Right atrium auricular region (tissue), 2 donors: ENCODE results near the gene PPP1R3D. TPM values are rescaled to one million over a fixed set of nuclear protein-coding genes. Genes with fewer than 3 reads are reported as not detected.

Experiments used
- DNase-seq: peaks from one replicate; pipeline ENCODE4 v3.0.0-alpha.2; 2019; ENCODE audit warnings: low spot score
- H3K27ac ChIP-seq, 2 donors: fragments of 200-600 bp; sonication (generic); 1 replicate in 1 of 2; 2 replicates in 1 of 2; pipeline ENCODE4 v1.5.1; 2016 to 2019
- H3K27me3 ChIP-seq, 2 donors: fragments of 200-600 bp; sonication (generic); one replicate each; pipeline versions ENCODE4 v1.5.1 to v1.6.0; 2017 to 2019
- H3K36me3 ChIP-seq: fragments of 200-600 bp; sonication (generic); one replicate; pipeline ENCODE4 v1.5.1; 2016
- H3K4me1 ChIP-seq, 2 donors: fragments of 200-600 bp; sonication (generic); one replicate each; pipeline versions ENCODE4 v1.5.1 to v1.6.0; 2017 to 2019
- H3K4me3 ChIP-seq, 2 donors: fragments of 200-600 bp; sonication (generic); 1 replicate in 1 of 2; 2 replicates in 1 of 2; pipeline ENCODE4 v1.5.1; 2017 to 2019; ENCODE audit warnings: mild to moderate bottlenecking in 1 of 2, moderate library complexity in 1 of 2
- H3K9me3 ChIP-seq, 2 donors: fragments of 200-600 bp; sonication (generic); one replicate each; pipeline ENCODE4 v1.5.1; 2019
- total RNA-seq, 2 donors: library from RNA; depleted of rRNA; stranded (reverse); fragments of >200 nt; gene quantifications; one replicate each; pipeline ENCODE4 v1.1.0, GENCODE V29; 2016
- TF ChIP-seq, protein P1 (sequence below), 2 donors: fragments of 200-600 bp; sonication (generic); IDR thresholded peaks; one replicate each; pipeline ENCODE4 v1.5.1; 2019; ENCODE audit warnings: antibody characterized with exemption in 2 of 2

The PPP1R3D gene
- total RNA-seq, 2 donors from 2014 or later: 6.9 to 7.9 TPM

DNA sequence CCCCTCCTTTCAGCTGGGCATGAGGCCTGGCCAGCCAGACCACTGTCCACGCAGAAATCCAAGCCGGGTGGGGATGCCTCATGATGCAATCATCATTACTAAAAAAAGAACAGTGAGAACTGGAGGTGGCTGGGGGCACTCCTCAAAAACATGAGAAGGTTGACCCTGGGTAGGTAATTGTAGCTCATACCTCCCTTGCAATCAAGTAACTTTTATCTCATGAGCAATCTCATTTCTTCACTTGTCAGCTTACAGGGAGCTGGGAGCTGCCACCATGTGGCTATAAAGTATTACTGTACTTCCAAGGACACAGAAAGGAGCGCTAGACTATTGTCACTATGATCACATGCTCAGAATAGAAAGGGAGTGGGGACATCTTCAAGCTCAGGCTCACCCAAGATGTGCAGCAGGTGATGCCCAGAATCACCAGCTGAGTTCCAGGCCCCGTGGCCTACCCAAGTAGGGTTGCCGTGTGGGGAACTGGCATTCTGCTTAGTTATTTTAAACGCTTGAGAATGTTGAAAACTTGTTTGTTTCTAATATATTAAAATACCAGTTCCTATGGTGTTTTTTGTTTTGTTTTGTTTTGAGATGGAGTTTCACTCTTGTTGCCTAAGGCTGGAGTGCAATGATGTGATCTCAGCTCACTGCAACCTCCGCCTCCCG lies 15.2 kb upstream of the PPP1R3D start:
- H3K27ac ChIP-seq: no peak overlapping the region
- H3K9me3 ChIP-seq: no peaks in the 10 kb centered on the region
- TF ChIP-seq, protein P1, sequence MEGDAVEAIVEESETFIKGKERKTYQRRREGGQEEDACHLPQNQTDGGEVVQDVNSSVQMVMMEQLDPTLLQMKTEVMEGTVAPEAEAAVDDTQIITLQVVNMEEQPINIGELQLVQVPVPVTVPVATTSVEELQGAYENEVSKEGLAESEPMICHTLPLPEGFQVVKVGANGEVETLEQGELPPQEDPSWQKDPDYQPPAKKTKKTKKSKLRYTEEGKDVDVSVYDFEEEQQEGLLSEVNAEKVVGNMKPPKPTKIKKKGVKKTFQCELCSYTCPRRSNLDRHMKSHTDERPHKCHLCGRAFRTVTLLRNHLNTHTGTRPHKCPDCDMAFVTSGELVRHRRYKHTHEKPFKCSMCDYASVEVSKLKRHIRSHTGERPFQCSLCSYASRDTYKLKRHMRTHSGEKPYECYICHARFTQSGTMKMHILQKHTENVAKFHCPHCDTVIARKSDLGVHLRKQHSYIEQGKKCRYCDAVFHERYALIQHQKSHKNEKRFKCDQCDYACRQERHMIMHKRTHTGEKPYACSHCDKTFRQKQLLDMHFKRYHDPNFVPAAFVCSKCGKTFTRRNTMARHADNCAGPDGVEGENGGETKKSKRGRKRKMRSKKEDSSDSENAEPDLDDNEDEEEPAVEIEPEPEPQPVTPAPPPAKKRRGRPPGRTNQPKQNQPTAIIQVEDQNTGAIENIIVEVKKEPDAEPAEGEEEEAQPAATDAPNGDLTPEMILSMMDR (IDR thresholded peaks at IDR 0.05): peak in 1 of 2 donors; percentile 48
- no peak for DNase-seq
- H3K27me3 ChIP-seq: no peaks in the 10 kb centered on the region
- peaks cover 6% of the 10 kb centered on the region for H3K36me3 ChIP-seq
- H3K4me1 ChIP-seq: no peaks in the 10 kb centered on the region
- H3K4me3 ChIP-seq: no peak overlapping the region

DNA sequence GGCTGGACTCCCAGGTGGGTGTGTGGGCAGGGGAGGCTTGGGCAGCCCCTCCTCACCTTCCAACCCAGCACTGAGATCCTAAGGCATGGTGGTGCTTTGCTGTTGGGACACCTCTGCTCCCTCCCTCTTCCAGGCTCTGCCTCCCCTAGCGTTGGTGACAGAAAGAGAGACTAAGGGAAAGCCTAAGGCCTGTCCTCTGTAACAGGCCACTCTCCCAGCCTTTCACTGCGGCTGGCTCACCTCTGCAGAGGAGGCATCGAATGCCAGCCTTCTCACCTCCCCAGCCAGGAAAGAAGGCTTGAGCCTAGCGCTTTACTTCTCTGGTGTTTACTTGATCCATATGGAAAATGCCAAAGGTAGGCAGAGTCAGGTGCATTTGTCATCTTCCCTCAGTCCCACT lies 14.6 kb upstream of the PPP1R3D start:
- Histone ChIP-seq H3K4me1 (no peaks in the 10 kb centered on the region), H3K27me3 (no peaks in the 10 kb centered on the region), H3K27ac (no peak overlapping the region), H3K9me3 (no peaks in the 10 kb centered on the region), H3K4me3 (no peak overlapping the region), H3K36me3 (peaks cover 6% of the 10 kb centered on the region)
- no peak for DNase-seq
- TF ChIP-seq, protein P1 (IDR thresholded peaks at IDR 0.05): no peak

DNA sequence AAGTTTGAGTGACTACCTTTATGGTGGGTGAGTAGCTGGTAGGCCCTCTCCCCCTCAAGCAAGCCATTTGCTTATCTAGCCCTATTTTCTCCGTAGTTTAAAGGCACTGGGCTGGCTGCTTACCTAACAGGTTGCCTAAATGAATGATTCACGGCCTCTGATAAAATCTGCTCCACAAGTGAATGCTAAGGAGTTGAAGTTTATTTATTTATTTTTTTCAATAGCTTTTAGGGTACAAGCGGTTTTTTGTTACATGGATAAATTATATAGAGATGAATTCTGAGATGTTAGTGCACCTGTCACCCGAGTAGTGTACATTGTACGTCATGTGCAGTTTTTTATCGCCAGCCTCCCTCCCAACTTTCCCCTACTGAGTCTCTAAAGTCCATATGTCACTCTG lies 9.8 kb upstream of the PPP1R3D start:
- DNase-seq: no peak
- TF ChIP-seq, protein P1 (IDR thresholded peaks at IDR 0.05): no peak
- H3K36me3 ChIP-seq: peaks cover 7% of the 10 kb centered on the region
- H3K4me3 ChIP-seq: no peak overlapping the region
- H3K27ac ChIP-seq: no peak overlapping the region
- no peaks in the 10 kb centered on the region for H3K27me3 ChIP-seq
- H3K9me3 ChIP-seq: no peaks in the 10 kb centered on the region
- peaks cover 0 to 27% of the 10 kb centered on the region in 2 donors for H3K4me1 ChIP-seq

DNA sequence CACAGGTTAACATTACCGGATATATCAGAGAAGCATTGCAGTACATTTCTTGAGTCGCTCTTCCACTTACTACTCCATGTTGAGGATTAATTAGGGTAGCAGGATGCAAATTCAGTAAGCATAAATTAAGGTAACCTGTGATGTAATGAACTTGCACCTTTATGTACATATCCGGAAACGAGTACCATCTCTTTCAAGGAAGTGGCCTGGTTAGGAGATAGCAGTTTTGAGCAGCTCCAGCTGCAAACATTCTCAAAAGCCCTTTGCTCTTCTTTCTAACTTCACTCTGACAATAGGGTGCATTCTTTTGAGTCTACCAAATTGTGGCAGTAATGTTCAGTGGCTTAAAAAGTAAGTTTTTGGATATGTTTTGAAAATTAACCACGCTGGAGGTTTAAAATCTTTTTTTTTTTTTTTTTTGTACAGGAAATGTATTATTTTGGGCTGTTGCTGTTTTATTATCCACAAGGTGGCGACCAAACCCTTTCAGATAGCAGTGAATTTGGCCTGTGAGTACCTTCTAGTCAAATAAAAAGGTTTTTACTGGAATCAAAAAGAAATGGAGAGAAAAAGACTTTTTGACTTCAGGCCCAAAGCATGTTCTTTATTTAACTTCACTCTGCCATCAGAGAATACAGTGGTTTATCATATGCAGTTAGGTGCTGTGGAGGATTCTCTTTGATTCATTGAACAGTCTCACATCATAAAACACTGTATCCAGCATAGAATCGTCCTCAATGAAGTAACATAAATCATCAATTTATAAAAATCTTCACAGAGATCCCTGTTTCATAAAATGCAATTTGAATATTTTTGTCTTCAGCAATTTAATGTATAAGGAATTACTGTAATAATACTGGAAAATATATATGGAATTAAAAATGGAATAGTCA lies 9.0 kb upstream of the PPP1R3D start:
- H3K36me3 ChIP-seq: peaks cover 16% of the 10 kb centered on the region
- DNase-seq: no peak
- no peaks in the 10 kb centered on the region for H3K27me3 ChIP-seq
- TF ChIP-seq, protein P1 (IDR thresholded peaks at IDR 0.05): peak; percentile 44 to 77
- H3K9me3 ChIP-seq: no peaks in the 10 kb centered on the region
- H3K4me1 ChIP-seq: peaks cover 0 to 34% of the 10 kb centered on the region in 2 donors
- H3K27ac ChIP-seq: no peak overlapping the region
- no peak overlapping the region for H3K4me3 ChIP-seq

DNA sequence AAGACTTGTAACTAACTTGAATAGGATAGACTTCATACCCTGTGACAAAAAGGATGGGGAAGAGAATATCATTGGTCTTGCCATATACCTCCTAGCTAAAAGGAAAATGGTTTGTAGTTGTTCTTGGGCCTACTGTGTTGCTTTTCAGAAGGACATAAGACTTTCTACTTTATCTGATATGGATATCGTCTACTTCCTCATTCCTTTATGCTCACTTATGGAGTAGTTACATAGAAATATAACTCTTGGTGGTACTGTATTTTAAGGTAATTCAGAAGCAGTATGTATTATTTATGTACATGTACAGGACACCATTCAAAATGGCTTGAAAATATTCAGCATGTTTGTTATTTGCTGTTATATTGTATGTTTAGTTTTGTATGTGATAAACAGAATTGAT lies 8.1 kb upstream of the PPP1R3D start:
- peaks cover 22% of the 10 kb centered on the region for H3K36me3 ChIP-seq
- no peaks in the 10 kb centered on the region for H3K9me3 ChIP-seq
- peaks cover 0 to 34% of the 10 kb centered on the region in 2 donors for H3K4me1 ChIP-seq
- TF ChIP-seq, protein P1 (IDR thresholded peaks at IDR 0.05): no peak
- no peaks in the 10 kb centered on the region for H3K27me3 ChIP-seq
- no peak for DNase-seq
- no peak overlapping the region for H3K4me3 ChIP-seq
- no peak overlapping the region for H3K27ac ChIP-seq
